ENCODE measurements around the gene PROB1.

- TF ChIP-seq, protein P1, sequence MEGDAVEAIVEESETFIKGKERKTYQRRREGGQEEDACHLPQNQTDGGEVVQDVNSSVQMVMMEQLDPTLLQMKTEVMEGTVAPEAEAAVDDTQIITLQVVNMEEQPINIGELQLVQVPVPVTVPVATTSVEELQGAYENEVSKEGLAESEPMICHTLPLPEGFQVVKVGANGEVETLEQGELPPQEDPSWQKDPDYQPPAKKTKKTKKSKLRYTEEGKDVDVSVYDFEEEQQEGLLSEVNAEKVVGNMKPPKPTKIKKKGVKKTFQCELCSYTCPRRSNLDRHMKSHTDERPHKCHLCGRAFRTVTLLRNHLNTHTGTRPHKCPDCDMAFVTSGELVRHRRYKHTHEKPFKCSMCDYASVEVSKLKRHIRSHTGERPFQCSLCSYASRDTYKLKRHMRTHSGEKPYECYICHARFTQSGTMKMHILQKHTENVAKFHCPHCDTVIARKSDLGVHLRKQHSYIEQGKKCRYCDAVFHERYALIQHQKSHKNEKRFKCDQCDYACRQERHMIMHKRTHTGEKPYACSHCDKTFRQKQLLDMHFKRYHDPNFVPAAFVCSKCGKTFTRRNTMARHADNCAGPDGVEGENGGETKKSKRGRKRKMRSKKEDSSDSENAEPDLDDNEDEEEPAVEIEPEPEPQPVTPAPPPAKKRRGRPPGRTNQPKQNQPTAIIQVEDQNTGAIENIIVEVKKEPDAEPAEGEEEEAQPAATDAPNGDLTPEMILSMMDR (IDR thresholded peaks at IDR 0.05; ENCODE audit: poor library complexity, severe bottlenecking) = no peak
- no peak for TF ChIP-seq POLR2AphosphoS5 (IDR thresholded peaks at IDR 0.05)
Observed at GRCh38 chr5:139378941-139379361, 16.0 kb downstream of the PROB1 start.
